ENCODE measurements around the gene FHAD1.

The FHAD1 gene

GRCh38 chr1:15245593-15246360, 1.2 kb upstream of the FHAD1 start:
- DNase-seq (ENCODE audit: insufficient read length, low spot score) (no peak), FAIRE-seq (no peak)

- DNase-seq (ENCODE audit: insufficient read length, low spot score) (no peak), FAIRE-seq (no peak)
Observed at GRCh38 chr1:15248216-15248615, 1.2 kb downstream of the FHAD1 start.

DNA sequence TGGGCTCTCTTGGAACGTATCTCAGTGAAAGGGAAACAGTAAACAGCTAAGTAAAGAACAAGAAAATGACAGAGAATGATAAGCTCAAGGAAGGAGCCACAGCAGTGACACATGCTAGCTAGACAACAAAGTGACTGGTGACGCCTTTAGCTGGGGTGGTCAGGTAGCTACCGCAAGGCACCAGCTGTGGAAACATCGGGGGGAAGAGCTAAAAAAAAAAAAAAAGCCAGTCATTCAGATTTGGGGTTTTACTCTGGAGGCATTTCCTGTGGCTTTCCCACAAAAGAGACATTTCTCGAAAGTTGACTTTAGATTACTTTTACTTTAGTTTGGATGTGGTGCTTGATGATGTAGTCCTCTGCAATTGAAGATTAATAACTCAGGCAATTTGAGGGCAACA, 2.1 kb downstream of the FHAD1 start:
- FAIRE-seq, result peak; percentile 76
- no peak for DNase-seq (ENCODE audit: insufficient read length, low spot score)

DNA sequence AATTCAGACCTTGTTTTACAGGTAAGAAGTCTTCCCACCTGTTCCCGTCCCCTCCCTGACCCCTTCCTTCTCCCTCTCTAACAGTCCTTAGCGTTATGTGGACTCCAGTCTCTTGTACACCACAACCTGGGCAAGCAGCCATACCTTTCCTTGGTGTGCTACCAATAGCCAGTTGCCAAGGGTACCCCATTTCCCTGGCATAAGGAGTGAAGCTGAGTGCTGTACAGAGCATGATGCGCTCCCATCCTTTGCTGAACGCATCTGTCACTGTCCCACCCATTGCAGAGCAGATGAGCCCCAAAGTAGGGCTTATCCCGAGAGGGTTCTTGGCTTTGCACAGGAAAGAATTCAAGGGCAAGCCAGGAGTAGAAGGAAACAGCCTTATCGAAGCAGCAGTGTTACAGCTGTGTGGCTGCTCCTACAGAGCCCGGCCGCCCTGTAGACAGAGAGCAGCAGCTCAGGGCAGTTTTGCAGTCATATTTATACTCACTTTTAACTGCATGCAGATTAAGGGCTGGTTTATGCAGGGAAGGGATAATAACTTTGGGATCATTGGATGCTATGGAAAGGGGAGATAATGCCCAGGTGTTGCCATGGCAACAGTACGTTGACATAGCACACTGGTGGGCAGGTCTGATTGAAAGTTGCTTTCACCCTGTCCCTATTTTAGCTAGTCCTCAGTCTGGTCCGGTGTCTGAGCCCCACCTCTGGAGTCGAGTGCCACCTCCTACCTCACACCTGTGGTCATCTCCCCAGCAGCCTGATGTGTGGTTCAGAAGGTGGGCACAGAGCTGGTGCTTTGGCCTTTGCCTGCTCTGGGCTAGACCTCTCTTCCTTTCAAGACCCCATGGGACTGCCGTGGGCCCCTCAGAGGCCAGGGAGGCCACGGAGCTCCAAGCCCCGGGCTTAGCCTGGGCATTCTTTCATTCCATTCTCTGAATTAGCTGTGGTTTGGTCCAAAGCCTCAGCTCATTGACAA, 5.1 kb downstream of the FHAD1 start:
- DNase-seq (ENCODE audit: insufficient read length, low spot score) (no peak), FAIRE-seq (no peak)

GRCh38 chr1:15254559-15254958, 7.5 kb downstream of the FHAD1 start:
- FAIRE-seq, result no peak
- DNase-seq (ENCODE audit: insufficient read length, low spot score), result no peak

DNA sequence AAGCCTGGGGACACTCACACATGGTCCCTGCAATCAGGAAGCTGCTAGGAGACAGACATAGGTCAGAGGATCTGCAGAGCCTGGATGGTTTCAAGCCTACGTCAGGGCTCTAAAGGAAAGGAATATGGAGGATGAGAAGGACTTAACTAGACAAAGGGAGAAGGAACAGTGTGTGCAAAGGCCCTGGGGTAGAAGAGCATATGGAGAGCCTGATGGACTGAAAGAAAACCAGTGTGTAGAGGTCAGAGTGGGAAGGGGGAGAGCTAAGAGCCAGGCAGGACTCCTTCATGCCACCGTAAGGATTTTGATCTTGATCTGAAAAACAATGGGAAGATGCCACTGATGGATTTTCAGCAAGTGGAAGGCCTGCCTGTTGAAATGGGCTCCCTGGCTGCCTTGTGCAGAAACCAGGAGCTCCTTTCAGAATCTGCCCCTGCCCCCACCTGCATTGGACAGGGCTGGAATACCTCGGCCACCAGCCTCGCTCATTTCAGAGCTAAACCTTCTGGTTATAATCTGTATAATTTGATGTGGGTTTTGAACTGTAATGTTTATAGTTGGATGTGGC, 8.6 kb downstream of the FHAD1 start:
- FAIRE-seq (no peak), DNase-seq (ENCODE audit: insufficient read length, low spot score) (no peak)

DNA sequence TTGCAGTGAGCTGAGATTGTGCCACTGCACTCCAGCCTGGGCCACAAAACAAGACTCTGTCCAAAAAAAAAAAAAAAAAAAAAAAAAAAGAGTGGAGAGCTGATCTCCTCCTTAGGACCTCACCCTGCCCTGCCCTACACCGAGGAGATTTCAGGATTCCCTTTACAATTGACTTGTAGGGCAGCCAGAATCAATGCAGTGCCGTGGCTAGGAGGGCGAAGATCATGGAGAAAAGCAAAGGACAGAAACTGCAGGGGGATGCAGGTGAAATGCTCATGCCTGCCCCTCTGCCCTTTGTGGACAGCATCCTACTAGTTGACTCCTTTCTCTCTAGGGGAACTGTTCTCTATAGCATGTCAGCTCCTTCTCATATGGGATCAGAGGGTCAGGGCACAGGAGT, 9.6 kb downstream of the FHAD1 start:
- FAIRE-seq (no peak), DNase-seq (ENCODE audit: insufficient read length, low spot score) (no peak)

DNA sequence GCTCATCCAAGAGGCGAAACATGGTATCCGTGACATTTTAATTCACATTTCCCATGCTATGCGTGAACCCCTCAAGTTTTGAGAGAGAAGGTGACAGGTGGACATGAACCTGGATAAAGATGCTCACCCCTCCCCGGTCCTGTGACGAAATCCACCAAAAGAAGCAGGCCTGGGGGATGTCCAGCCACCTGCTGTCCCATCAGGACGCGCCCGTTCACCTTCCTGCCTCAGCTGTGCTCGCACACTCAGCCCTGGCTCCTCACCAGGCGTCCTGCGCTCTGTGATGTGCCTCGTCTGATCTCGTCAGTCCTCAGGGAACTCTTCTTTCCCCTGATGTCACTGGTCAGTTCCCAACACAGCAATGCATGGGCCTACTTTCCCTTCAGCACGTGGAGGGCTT, 10.3 kb downstream of the FHAD1 start:
- DNase-seq (ENCODE audit: insufficient read length, low spot score) (no peak), FAIRE-seq (no peak)

DNA sequence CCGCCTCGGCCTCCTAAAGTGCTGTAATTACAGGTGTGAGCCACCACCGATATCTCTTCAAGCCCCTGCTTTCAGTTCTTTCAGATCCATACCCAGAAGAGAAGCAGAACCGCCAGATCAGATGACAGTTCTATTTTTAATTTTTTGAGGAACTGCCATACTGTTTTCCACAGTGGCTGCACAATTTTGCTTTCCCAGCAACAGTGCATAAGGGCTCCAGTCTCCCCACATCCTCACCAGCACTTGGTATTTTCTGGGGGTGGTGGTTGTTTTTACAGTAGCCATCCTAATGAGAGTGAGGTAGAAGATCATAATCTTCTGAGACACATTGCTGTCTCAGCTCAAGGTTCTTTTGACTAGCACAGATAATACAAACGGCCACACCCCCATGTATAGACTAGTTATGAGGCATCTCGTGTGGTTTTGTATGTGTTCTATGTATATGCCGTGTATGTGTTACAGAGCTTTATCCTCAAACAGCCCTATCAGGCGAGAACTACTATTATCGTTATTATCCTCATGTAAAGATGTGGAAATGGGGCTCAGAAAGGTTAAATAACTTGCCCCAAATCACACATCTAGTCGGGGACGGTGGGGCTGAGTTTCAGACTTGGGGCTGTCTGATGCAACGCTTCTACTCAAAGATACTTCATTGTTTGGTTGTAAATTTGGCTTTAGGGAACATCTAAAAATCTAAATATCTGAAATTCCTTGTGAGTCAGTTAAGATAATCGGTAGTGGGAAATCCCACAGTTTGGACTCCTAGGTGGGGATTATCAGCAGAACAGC, 12.0 kb downstream of the FHAD1 start:
- DNase-seq (ENCODE audit: insufficient read length, low spot score), result no peak
- FAIRE-seq, result no peak

GRCh38 chr1:15259622-15260007, 12.6 kb downstream of the FHAD1 start:
- DNase-seq (ENCODE audit: insufficient read length, low spot score), result no peak
- FAIRE-seq, result no peak

- no peak for DNase-seq (ENCODE audit: insufficient read length, low spot score)
- peak; percentile 21 for FAIRE-seq
Observed at GRCh38 chr1:15260418-15261154, 13.6 kb downstream of the FHAD1 start.

- FAIRE-seq, result no peak
Observed at GRCh38 chr1:15261155-15262002, 14.4 kb downstream of the FHAD1 start.

GRCh38 chr1:15262003-15262377, 15.0 kb downstream of the FHAD1 start:
- DNase-seq (ENCODE audit: insufficient read length, low spot score) (no peak), FAIRE-seq (no peak)

More at GRCh38 chr1:15261155-15262002, 14.4 kb downstream of the FHAD1 start:
- no peak for DNase-seq (ENCODE audit: insufficient read length, low spot score)

DNA sequence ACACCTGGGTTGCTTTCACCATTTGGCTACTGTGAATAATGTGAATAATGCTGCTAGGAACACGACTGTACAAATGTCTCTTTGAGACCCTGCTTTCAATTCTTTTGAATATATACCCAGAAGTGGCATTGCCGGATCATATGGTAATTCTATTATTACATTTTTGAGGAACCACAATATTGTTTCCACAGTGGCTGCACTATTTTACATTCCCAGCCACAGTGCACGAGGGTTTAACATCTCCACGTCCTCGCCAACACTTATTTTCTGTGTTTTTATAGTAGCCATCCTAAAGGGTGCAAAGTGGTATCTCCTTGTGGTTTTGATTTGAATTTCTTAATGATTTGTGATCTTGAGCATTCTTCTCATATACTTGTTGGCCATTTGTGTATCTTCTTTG, 15.7 kb downstream of the FHAD1 start:
- DNase-seq (ENCODE audit: insufficient read length, low spot score) (no peak), FAIRE-seq (no peak)

DNA sequence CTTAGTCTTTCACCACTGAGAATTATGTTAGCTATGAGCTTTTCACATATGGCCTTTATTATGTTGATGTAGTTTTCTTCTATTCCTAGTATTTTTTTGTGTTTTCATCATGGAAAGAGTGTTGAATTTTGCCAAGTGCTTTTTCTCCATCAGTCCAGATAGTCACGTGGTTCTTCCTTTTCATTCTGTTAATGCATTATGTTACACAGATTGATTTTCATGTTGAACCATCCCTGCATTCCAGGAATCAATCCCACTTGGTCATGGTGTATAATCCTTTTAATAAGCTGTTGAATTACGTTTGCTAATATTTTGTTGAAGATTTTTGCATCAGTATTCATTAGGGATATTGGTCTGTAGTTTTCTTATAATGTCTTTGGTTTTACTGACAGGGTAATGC, 17.7 kb downstream of the FHAD1 start:
- DNase-seq (ENCODE audit: insufficient read length, low spot score) (no peak), FAIRE-seq (no peak)

GRCh38 chr1:15271196-15271595, 24.2 kb downstream of the FHAD1 start:
- no peak for FAIRE-seq
- DNase-seq (ENCODE audit: insufficient read length, low spot score), result no peak

DNA sequence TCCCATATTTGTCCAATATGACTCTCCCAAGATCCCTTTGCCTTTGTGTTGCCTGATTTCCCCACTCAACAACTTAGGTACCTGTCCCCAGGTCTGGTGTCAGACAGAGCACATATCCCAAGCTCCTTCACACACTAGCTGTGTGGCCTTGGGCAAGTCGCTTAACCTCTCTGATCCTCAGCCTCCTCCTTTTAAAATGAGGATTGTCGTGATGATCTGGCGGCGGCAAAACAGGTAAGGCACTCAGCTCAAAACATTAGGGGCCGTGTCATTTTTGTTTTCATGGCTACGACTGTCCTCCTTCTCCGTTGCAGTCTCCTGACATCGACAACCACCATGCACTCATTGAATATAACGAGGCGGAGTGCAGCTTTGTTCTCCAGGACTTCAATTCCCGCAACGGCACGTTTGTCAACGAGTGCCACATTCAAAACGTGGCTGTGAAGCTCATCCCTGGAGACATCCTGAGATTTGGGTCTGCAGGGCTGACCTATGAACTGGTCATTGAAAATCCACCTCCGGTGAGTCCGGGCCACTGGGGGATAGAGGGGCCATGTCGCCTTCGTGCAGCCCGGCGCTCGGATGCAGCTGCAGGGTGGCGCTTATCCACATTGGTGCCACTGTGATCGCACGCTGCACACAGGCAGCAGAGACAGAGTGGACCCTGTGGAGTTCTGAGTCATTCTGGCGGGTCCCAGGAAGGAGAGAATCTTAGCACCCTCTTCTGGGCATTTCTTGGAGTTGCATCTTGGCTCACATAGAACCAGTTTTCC, 25.2 kb downstream of the FHAD1 start:
- DNase-seq (ENCODE audit: insufficient read length, low spot score) (peak; percentile 53), FAIRE-seq (peak; percentile 87)

DNA sequence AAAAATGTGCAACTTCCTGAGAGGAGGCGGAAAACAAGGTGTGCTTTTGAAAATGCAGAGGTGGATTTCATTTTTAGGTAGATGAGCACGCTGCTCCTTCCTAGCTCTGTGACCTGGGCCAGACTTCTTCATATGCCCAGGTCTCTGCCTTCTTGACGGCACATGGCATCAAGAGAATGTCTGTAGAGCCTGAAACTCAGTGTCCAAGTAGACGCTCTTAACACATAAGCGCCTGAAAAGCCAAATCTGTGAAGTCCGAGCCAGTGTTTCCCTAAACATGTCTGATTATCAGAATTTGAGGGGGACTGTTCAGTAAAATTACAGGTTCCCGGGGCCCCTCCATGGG, 25.7 kb downstream of the FHAD1 start:
- FAIRE-seq, result no peak
- DNase-seq (ENCODE audit: insufficient read length, low spot score), result no peak

DNA sequence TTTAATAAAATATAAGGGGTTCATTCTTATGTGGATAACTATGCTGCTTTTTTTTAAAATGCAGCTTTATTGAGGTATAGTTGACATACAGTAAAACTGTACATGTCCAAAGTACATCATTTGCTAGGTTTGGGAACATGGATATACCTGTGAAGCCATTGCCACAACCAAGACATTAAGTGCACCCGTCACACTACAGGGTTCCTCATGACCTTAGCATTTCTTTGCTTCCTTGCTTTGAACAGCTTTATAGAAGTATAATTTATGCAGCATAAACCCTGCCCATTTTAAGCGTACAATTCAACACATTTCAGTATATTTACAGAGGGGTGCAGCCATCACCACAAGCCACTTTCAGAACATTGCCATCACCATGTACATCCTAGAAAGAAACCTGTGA, 26.3 kb downstream of the FHAD1 start:
- FAIRE-seq, result no peak
- no peak for DNase-seq (ENCODE audit: insufficient read length, low spot score)
